Mucosa of descending colon (tissue), 3 donors: ENCODE measurements around the gene NSG2. TPM values are rescaled to one million over a fixed set of nuclear protein-coding genes. Genes with fewer than 3 reads are reported as not detected.

Experiments
- ATAC-seq: fragments of 200-7000 bp; cut with Tn5 transposase; one replicate; pipeline ENCODE4 v1.9.1; 2020; ENCODE audit warnings: mild to moderate bottlenecking, moderate library complexity
- DNase-seq, 3 donors: peaks; one replicate each; pipeline ENCODE4 v3.0.0-alpha.2; 2020
- H3K36me3 ChIP-seq: fragments of 200-600 bp; one replicate; pipeline ENCODE4 v1.8.0; 2021; ENCODE audit warnings: low read depth, mild to moderate bottlenecking
- H3K4me1 ChIP-seq: fragments of 200-600 bp; one replicate; pipeline ENCODE4 v1.8.0; 2021; ENCODE audit warnings: low read depth, mild to moderate bottlenecking
- H3K4me3 ChIP-seq: fragments of 200-600 bp; one replicate; pipeline ENCODE4 v1.8.0; 2021; ENCODE audit warnings: mild to moderate bottlenecking
- H3K9me3 ChIP-seq: fragments of 200-600 bp; one replicate; pipeline ENCODE4 v1.8.0; 2021; ENCODE audit warnings: mild to moderate bottlenecking
- intact Hi-C, 2 donors: fragments of 100-400 bp; cut with DNase I in 1 of 2; cut with micrococcal nuclease in 1 of 2; formaldehyde crosslinking; loops; one replicate each; pipeline versions ENCODE4 v1.11.0 to v1.11.1; 2022; cut with DNase I, micrococcal nuclease
- total RNA-seq, 3 donors: library from RNA; stranded (reverse); fragmentation: NEBNext Ultra II Directional in 2 of 3; extraction: Animal tissue kit (Norgen Biotek cat#: 25700) in 2 of 3; gene quantifications; one replicate each; pipeline versions ENCODE4 v1.2.1 to v1.2.4, GENCODE V29; 2021 to 2023
- TF ChIP-seq, protein P1 (sequence below): fragments of 200-600 bp; IDR thresholded peaks from one replicate; pipeline ENCODE4 v1.8.0; 2022; ENCODE audit warnings: antibody characterized with exemption, mild to moderate bottlenecking
- donor health status: DM: no; HTN: no; CAD: no; lungs with moderate emphysema.
- donor health status: DM: no; HTN: no; CAD: no.
- donor health status: DM: no; HTN: yes; CAD: no.

The NSG2 gene
- total RNA-seq, 3 donors from 2014 or later, result 1.2 to 8.7 (median 1.3) TPM

DNA sequence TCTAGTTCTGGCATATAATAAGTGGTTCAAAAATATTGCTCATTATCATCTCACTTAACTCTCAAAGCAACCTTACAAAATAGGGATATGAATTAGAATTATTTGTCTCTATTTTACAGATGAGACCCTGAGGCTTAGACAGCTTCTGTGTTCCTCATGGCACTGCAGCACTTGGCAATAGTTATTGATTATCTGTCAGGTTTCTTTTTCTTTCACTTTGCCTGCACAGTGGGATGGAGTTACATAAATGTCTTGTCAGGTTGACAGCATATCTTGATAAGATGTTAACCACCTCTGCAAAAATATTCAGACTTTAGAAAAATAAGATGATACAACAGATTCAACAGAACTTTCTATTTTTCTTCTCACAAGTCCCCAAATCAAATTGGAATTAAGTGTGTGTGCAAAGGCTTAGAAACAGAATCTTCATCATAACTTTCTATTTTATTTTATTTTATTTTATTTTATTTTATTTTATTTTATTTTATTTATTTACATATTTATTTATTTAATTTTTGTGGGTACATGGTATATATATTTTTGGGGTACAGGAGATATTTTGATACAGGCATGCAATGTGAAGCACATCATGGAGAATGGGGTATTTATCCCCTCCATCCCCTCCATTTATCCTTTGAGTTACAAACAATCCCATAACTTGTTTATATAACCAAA is 17.7 kb downstream of the NSG2 start:
- Histone ChIP-seq H3K36me3 (no peaks in the 10 kb centered on the region), H3K4me1 (no peaks in the 10 kb centered on the region), H3K4me3 (no peak overlapping the region), H3K9me3 (no peaks in the 10 kb centered on the region)
- intact Hi-C loops, result no loop called here
- DNase-seq (no peak), ATAC-seq (no peak)
- TF ChIP-seq, protein P1, sequence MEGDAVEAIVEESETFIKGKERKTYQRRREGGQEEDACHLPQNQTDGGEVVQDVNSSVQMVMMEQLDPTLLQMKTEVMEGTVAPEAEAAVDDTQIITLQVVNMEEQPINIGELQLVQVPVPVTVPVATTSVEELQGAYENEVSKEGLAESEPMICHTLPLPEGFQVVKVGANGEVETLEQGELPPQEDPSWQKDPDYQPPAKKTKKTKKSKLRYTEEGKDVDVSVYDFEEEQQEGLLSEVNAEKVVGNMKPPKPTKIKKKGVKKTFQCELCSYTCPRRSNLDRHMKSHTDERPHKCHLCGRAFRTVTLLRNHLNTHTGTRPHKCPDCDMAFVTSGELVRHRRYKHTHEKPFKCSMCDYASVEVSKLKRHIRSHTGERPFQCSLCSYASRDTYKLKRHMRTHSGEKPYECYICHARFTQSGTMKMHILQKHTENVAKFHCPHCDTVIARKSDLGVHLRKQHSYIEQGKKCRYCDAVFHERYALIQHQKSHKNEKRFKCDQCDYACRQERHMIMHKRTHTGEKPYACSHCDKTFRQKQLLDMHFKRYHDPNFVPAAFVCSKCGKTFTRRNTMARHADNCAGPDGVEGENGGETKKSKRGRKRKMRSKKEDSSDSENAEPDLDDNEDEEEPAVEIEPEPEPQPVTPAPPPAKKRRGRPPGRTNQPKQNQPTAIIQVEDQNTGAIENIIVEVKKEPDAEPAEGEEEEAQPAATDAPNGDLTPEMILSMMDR, result no peak

DNA sequence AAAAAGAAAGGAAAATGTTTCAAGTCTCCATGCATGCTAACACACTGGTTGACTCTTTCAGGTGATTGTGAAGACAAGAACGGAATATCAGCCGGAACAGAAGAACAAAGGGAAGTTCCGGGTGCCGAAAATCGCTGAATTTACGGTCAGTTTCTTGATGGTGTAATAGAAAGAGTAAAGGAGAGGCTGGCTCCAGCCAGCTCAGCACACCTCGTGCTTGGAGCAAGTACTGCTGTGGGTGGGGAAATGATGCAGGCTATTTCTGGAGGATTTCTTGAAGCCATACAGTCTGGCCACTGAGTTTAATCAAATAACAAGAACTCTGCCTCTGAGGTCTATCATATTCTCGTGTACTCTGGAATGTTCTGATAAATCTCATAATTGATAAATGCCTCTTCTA is 18.7 kb downstream of the NSG2 start:
- H3K4me3 ChIP-seq, result no peak overlapping the region
- DNase-seq (no peak), ATAC-seq (no peak)
- intact Hi-C loops, result no loop called here
- TF ChIP-seq, protein P1, result no peak
- H3K4me1 ChIP-seq, result no peaks in the 10 kb centered on the region
- H3K9me3 ChIP-seq, result no peaks in the 10 kb centered on the region
- H3K36me3 ChIP-seq, result no peaks in the 10 kb centered on the region

DNA sequence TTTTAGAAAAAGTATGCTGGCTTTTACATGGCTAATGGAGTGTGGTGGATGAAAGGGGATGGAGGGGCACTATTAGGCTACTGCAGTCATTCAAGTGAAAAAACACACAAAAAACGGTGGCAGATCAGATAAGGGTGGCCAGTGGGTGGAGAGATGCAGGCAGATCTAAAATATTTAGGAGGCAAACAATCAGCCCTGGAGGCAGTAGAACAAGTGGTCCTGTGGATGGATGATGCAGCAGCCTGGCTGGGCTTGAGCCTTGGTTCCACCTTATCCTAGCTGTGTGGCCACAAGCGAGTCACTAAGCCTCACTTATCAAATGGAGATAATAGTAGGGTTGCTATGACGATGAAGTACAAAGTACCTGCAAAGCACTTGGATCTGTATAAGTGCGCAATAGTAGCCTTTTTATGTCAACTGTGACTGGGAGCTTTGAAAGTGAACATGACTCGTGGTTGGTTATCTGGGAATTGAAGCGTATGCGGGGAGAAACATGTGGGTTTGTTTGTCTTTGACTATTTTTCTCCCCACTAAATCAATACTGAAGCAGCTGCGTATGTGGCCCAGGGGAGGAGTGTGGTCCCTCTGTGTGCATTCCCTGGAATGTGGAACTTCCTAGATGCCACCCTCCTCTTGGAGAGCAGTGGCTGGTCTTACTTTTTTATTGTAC is 20.2 kb downstream of the NSG2 start:
- intact Hi-C loops, result no loop called here
- H3K4me3 ChIP-seq, result no peak overlapping the region
- no peak for DNase-seq
- no peak for ATAC-seq
- H3K4me1 ChIP-seq, result no peaks in the 10 kb centered on the region
- H3K9me3 ChIP-seq, result no peaks in the 10 kb centered on the region
- H3K36me3 ChIP-seq, result no peaks in the 10 kb centered on the region
- TF ChIP-seq, protein P1, result no peak

DNA sequence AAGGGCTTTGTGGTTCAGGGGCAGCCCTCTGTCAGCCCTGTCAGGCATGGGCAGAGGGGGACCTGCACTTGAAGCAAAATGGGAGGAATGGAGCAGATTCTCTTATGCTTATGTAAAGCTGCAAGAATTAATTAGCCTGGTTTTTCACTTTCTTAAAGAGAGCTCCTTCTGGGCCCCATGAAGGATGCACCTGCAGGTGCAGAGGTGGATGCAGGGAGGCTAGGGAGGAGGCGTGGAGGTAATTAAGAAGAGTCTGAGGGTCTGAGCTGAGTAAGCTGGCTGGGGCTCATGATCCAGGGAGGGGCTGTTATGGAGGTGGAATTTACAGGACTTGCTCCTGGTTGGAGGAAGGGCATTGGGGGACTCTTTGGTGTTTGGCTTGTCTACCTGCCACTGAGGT is 22.0 kb downstream of the NSG2 start:
- H3K4me3 ChIP-seq, result no peak overlapping the region
- ATAC-seq, result no peak

DNA sequence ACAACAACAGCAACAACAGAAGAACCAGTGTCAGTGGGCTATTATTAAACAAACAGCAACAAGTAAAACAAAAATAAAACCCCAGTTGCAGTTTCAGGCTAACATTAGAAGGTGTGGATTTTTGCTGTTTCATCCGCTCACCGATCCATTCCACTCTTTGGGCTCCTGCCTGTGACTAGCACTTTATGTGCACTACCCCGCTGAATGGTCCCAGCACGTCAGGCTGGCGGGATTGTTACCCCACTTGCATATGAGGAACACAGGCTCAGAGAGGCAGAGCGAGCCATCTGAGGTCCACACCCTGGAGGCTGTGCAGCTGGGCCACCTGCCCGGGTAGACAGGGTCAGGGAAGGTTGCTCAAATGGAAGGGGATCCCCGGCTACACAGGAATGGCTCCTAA is 26.0 kb downstream of the NSG2 start:
- DNase-seq (no peak), ATAC-seq (no peak)
- TF ChIP-seq, protein P1, result no peak
- no peaks in the 10 kb centered on the region for H3K4me1 ChIP-seq
- intact Hi-C loops, result no loop called here
- no peaks in the 10 kb centered on the region for H3K36me3 ChIP-seq
- no peaks in the 10 kb centered on the region for H3K9me3 ChIP-seq
- H3K4me3 ChIP-seq, result no peak overlapping the region

More for the DNA sequence above, 22.0 kb downstream of the NSG2 start:
- no peaks in the 10 kb centered on the region for H3K36me3 ChIP-seq
- H3K4me1 ChIP-seq, result no peaks in the 10 kb centered on the region
- DNase-seq, result no peak
- H3K9me3 ChIP-seq, result no peaks in the 10 kb centered on the region
- intact Hi-C loops, result no loop called here
- TF ChIP-seq, protein P1, result no peak
